Fibroblast of villous mesenchyme (primary cell): ENCODE data around the gene ZSCAN12. TPM values are rescaled to one million over a fixed set of nuclear protein-coding genes. Genes with fewer than 3 reads are reported as not detected.

ENCODE experiments used
- DNase-seq: peaks from one replicate; pipeline ENCODE4 v3.0.0-alpha.2; 2010; ENCODE audit warnings: low read depth
- H3K4me3 ChIP-seq: 2 replicates; pipeline ENCODE4 v1.5.1; 2011; ENCODE audit warnings: low read depth, mild to moderate bottlenecking, low read length
- small RNA-seq: library from RNA; depleted of rRNA; stranded (forward); fragments of <200 nt; gene quantifications from one replicate; pipeline ENCODE3, GENCODE V24; 2012
- total RNA-seq: library from RNA; depleted of rRNA; stranded (reverse); fragments of >200 nt; gene quantifications from 2 replicates; pipeline ENCODE4 v1.2.3, GENCODE V29; 2012
- TF ChIP-seq, protein P1 (sequence below): IDR thresholded peaks from 2 replicates; pipeline ENCODE4 v1.5.1; 2012; ENCODE audit warnings: low read depth, mild to moderate bottlenecking, low read length; ENCODE audit not compliant: insufficient read depth

ZSCAN12 gene
- total RNA-seq, 1 donor: 6.9 TPM

DNA sequence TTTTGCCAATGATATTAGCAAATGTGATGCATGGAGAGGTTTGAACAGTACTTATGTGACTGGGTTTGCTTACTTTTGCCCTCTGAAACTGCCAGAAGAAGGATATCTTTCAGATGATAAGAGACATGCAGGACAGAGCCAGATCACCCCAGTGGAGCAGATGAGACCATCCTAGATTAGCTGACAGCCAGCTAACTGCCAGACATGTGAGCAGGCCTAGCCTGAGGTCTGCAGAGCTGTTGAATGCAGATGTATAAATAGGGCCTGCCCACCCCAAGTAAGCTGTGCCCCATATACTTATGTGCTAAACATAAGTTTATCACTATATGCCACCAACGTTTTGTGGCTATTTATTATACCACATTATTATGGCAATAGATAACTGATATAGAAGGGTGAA, 69.5 kb downstream of the ZSCAN12 start:
- H3K4me3 ChIP-seq: no peak overlapping the region
- TF ChIP-seq, protein P1, sequence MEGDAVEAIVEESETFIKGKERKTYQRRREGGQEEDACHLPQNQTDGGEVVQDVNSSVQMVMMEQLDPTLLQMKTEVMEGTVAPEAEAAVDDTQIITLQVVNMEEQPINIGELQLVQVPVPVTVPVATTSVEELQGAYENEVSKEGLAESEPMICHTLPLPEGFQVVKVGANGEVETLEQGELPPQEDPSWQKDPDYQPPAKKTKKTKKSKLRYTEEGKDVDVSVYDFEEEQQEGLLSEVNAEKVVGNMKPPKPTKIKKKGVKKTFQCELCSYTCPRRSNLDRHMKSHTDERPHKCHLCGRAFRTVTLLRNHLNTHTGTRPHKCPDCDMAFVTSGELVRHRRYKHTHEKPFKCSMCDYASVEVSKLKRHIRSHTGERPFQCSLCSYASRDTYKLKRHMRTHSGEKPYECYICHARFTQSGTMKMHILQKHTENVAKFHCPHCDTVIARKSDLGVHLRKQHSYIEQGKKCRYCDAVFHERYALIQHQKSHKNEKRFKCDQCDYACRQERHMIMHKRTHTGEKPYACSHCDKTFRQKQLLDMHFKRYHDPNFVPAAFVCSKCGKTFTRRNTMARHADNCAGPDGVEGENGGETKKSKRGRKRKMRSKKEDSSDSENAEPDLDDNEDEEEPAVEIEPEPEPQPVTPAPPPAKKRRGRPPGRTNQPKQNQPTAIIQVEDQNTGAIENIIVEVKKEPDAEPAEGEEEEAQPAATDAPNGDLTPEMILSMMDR: no peak
- DNase-seq: no peak

Small RNA genes within 50 kb of the gene (small RNA-seq; reads per million reads assigned to genes)
- gene RNU2-45P: not detected

Other genes starting within 250 kb of the ZSCAN12 start
- gene ZSCAN9, start 174.5 kb downstream of the ZSCAN12 start, total RNA-seq: 11.7 and 13.9 TPM in 2 replicates
- 5.2 and 5.5 TPM in 2 replicates for gene ZKSCAN4, start 147.5 kb downstream of the ZSCAN12 start, total RNA-seq
- 0.64 and 1.7 TPM in 2 replicates for gene NKAPL, start 140.4 kb downstream of the ZSCAN12 start, total RNA-seq
- 8.7 and 21.6 TPM in 2 replicates for gene ZSCAN26, start 132.6 kb downstream of the ZSCAN12 start, total RNA-seq
- 5.6 and 6.8 TPM in 2 replicates for gene PGBD1, start 118.2 kb downstream of the ZSCAN12 start, total RNA-seq
- 3.5 and 3.9 TPM in 2 replicates for gene ZSCAN31, start 63.6 kb downstream of the ZSCAN12 start, total RNA-seq
- gene ZKSCAN3, start 49.8 kb downstream of the ZSCAN12 start, total RNA-seq: 3.2 and 4.7 TPM in 2 replicates
- 4.3 and 9.0 TPM in 2 replicates for gene ZSCAN23, start 43.7 kb upstream of the ZSCAN12 start, total RNA-seq
- gene GPX6, start 116.0 kb upstream of the ZSCAN12 start, total RNA-seq: not detected in 2 replicates
- gene GPX5, start 126.1 kb upstream of the ZSCAN12 start, total RNA-seq: not detected in 2 replicates